IPS-NIHi11 (cell line): Measurements from ENCODE around the gene KRT222.

Experiments
- DNase-seq: peaks from one replicate; pipeline ENCODE4 v3.0.0; 2012; ENCODE audit warnings: mixed read lengths, low spot score

The KRT222 gene

GRCh38 chr17:40658396-40658795, 6.6 kb downstream of the KRT222 start:
- no peak for DNase-seq

GRCh38 chr17:40651939-40652338, 13.0 kb downstream of the KRT222 start:
- DNase-seq: no peak

GRCh38 chr17:40648384-40648968, 16.5 kb downstream of the KRT222 start:
- DNase-seq: peak; percentile 47

- peak; percentile 86 for DNase-seq
Measured at GRCh38 chr17:40647624-40648383, 17.2 kb downstream of the KRT222 start, which contains the start of gene SMARCE1. SMARCE1 (minus strand) TSS chr17:40647818; CDS start chr17:40645802, 2,016 bp downstream.

- DNase-seq: peak; percentile 61
Measured at GRCh38 chr17:40646791-40647623, 18.0 kb downstream of the KRT222 start.

- DNase-seq: no peak
Measured at GRCh38 chr17:40645943-40646342, 19.0 kb downstream of the KRT222 start.

- DNase-seq: no peak
Measured at GRCh38 chr17:40645291-40645690, 19.7 kb downstream of the KRT222 start.

- DNase-seq: no peak
Measured at GRCh38 chr17:40637931-40638330, 27.0 kb downstream of the KRT222 start.

- DNase-seq: no peak
Measured at GRCh38 chr17:40633871-40634270, 31.1 kb downstream of the KRT222 start.

- DNase-seq: no peak
Measured at GRCh38 chr17:40632216-40632615, 32.8 kb downstream of the KRT222 start.

- DNase-seq: no peak
Measured at GRCh38 chr17:40629842-40630241, 35.1 kb downstream of the KRT222 start.

- no peak for DNase-seq
Measured at GRCh38 chr17:40625311-40625710, 39.7 kb downstream of the KRT222 start.

GRCh38 chr17:40623419-40624210, 41.4 kb downstream of the KRT222 start:
- DNase-seq: no peak

GRCh38 chr17:40622509-40622928, 42.5 kb downstream of the KRT222 start:
- no peak for DNase-seq

GRCh38 chr17:40621578-40621977, 43.4 kb downstream of the KRT222 start:
- DNase-seq: no peak

GRCh38 chr17:40621019-40621418, 44.0 kb downstream of the KRT222 start:
- DNase-seq: no peak

- no peak for DNase-seq
Measured at GRCh38 chr17:40618754-40619625, 46.0 kb downstream of the KRT222 start.

GRCh38 chr17:40617678-40618240, 47.2 kb downstream of the KRT222 start:
- no peak for DNase-seq

- no peak for DNase-seq
Measured at GRCh38 chr17:40616592-40616991, 48.4 kb downstream of the KRT222 start.

- no peak for DNase-seq
Measured at GRCh38 chr17:40615841-40616476, 49.0 kb downstream of the KRT222 start.
